Brain microvascular endothelial cell (primary cell): ENCODE measurements around the gene CTSL.
A peak's percentile ranks its signal among the peaks of the same experiment; 100 is the strongest.

Experiments
- DNase-seq: peaks from one replicate; pipeline ENCODE4 v3.0.0-alpha.2; 2020
- H3K27ac ChIP-seq: fragments of 250-450 bp; sonication (Bioruptor Pico); 2 replicates; pipeline ENCODE4 v1.5.1; 2020; ENCODE audit warnings: mild to moderate bottlenecking, moderate library complexity
- H3K27me3 ChIP-seq: fragments of 250-450 bp; sonication (Bioruptor Pico); replicated peaks from 2 replicates; pipeline ENCODE4 v1.5.1; 2020; ENCODE audit warnings: mild to moderate bottlenecking
- H3K36me3 ChIP-seq: fragments of 250-450 bp; sonication (Bioruptor Pico); replicated peaks from 2 replicates; pipeline ENCODE4 v1.5.1; 2020; ENCODE audit warnings: mild to moderate bottlenecking
- H3K4me3 ChIP-seq: 2 replicates; pipeline ENCODE4 v1.5.1; 2011; ENCODE audit warnings: low read depth, mild to moderate bottlenecking, control low read depth, low read length, moderate library complexity
- CTCF ChIP-seq: IDR thresholded peaks from 2 replicates; pipeline ENCODE4 v1.5.1; 2011; ENCODE audit warnings: low read depth, mild to moderate bottlenecking, moderate library complexity, low read length, control low read depth, inconsistent platforms; ENCODE audit errors: missing control alignments
- in situ Hi-C: cut with HindIII; loops from 2 replicates; pipeline ENCODE4 v1.10.0; 2017; ENCODE audit warnings: low sequenced_read_pairs, low pct_ligation_motif_present

CTSL gene

GRCh38 chr9:87718852-87719612 is 6.9 kb upstream of the CTSL start:
- no peaks in the 10 kb centered on the region for H3K27me3 ChIP-seq
- in situ Hi-C loops: no loop called here
- H3K27ac ChIP-seq: no peak overlapping the region
- TF ChIP-seq CTCF: no peak
- no peak for DNase-seq
- H3K4me3 ChIP-seq: no peak overlapping the region
- no peaks in the 10 kb centered on the region for H3K36me3 ChIP-seq

DNA sequence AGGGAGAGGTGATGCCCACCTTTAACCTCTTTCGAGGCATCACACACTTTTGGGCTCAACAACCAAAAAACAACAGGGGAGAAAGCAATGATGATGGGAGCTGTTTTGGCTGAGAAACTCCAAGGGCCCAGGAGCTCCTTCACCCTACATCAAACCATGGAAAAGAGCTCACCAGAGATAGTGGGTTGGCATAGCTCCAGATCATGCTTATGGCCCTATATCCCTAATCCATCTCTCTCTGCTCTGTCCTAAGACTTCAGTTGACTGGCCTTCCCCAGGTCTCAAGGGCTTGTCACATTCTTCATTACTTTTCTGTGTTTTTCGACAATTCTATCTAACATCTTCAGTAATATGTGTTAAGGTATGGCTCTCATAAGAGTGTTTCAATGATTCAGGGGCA is 5.7 kb upstream of the CTSL start:
- no peak overlapping the region for H3K4me3 ChIP-seq
- no peaks in the 10 kb centered on the region for H3K27me3 ChIP-seq
- no peak for DNase-seq
- in situ Hi-C loops: no loop called here
- H3K36me3 ChIP-seq: no peaks in the 10 kb centered on the region
- TF ChIP-seq CTCF: no peak
- no peak overlapping the region for H3K27ac ChIP-seq

GRCh38 chr9:87722393-87723088 is 3.4 kb upstream of the CTSL start:
- H3K4me3 ChIP-seq: no peak overlapping the region
- H3K27ac ChIP-seq: no peak overlapping the region
- DNase-seq: no peak
- H3K36me3 ChIP-seq: no peaks in the 10 kb centered on the region
- no peaks in the 10 kb centered on the region for H3K27me3 ChIP-seq
- in situ Hi-C loops: no loop called here
- no peak for TF ChIP-seq CTCF

GRCh38 chr9:87725356-87725899 is 491 bp upstream of the CTSL start:
- TF ChIP-seq CTCF: no peak
- Histone ChIP-seq H3K4me3 (peak overlapping the region; percentile 88), H3K36me3 (peaks cover 17% of the 10 kb centered on the region), H3K27ac (peak overlapping the region; percentile 79), H3K27me3 (no peaks in the 10 kb centered on the region)
- DNase-seq: peak; percentile 20
- in situ Hi-C loops: no loop called here

GRCh38 chr9:87729246-87729645 is 3.3 kb downstream of the CTSL start:
- H3K27me3 ChIP-seq: no peaks in the 10 kb centered on the region
- H3K27ac ChIP-seq: no peak overlapping the region
- H3K36me3 ChIP-seq: peaks cover 19% of the 10 kb centered on the region
- H3K4me3 ChIP-seq: no peak overlapping the region
- in situ Hi-C loops: no loop called here
- DNase-seq: no peak
- TF ChIP-seq CTCF: no peak
